CD4-positive, alpha-beta T cell (primary cell): ENCODE data around the gene AKR1D1. TPM values are rescaled to one million over a fixed set of nuclear protein-coding genes. Genes with fewer than 3 reads are reported as not detected.
"Not testable (repeated sequence)": the region's sequence is repeated elsewhere in the genome, so short reads cannot be mapped to it uniquely, and the experiment has no call there.

Experiments used
- ATAC-seq: fragments of 200-7000 bp; cut with Tn5 transposase; one replicate; pipeline ENCODE4 v1.10.0; 2022; ENCODE audit warnings: mild to moderate bottlenecking; ENCODE audit not compliant: poor library complexity
- CTCF ChIA-PET: fragments of 350-600 bp; sonication (Branson Sonifier 250); formaldehyde crosslinking; loops from one replicate; lab custom pipeline; 2021; ENCODE audit warnings: antibody characterized with exemption, inconsistent platforms; lab: Charles Lee
- POLR2A ChIA-PET: fragments of 350-600 bp; sonication (Branson Sonifier 250); formaldehyde crosslinking; loops from one replicate; lab custom pipeline; 2021; ENCODE audit warnings: antibody characterized with exemption, inconsistent platforms; lab: Charles Lee
- DNase-seq, 14 experiments: peaks; one replicate each; pipeline ENCODE4 v3.0.0-alpha.2; 2013 to 2020; ENCODE audit warnings: mixed read lengths in 2 of 14
- H3K27ac ChIP-seq, 2 donors: one replicate each; pipeline versions ENCODE4 v1.5.1 to v1.7.0; 2013; ENCODE audit warnings: low read length in 2 of 2, low read depth in 1 of 2, mild to moderate bottlenecking in 1 of 2
- H3K27me3 ChIP-seq, 2 experiments: 1 replicate in 1 of 2; 2 replicates in 1 of 2; pipeline versions ENCODE4 v1.6.1 to v1.7.0; 2013; ENCODE audit warnings: low read length in 2 of 2, control low read depth in 1 of 2, mild to moderate bottlenecking in 1 of 2, moderate library complexity in 1 of 2; ENCODE audit not compliant: insufficient read depth in 2 of 2, control insufficient read depth in 1 of 2
- H3K36me3 ChIP-seq: one replicate; pipeline ENCODE4 v1.6.1; 2013; ENCODE audit warnings: low read length, control low read depth; ENCODE audit not compliant: insufficient read depth
- H3K4me1 ChIP-seq: one replicate; pipeline ENCODE4 v1.6.1; 2013; ENCODE audit warnings: low read length, control low read depth; ENCODE audit not compliant: insufficient read depth
- H3K4me3 ChIP-seq: one replicate; pipeline ENCODE4 v1.5.1; 2013; ENCODE audit warnings: mild to moderate bottlenecking, low read length, moderate library complexity
- H3K9me3 ChIP-seq, 2 experiments: 1 replicate in 1 of 2; 2 replicates in 1 of 2; pipeline versions ENCODE4 v1.6.1 to v1.7.0; 2013; ENCODE audit warnings: low read length in 2 of 2, mild to moderate bottlenecking in 2 of 2, control low read depth in 1 of 2, moderate library complexity in 1 of 2; ENCODE audit not compliant: control insufficient read depth in 1 of 2, insufficient read depth in 1 of 2
- H3K27ac Mint-ChIP-seq: one replicate; pipeline ENCODE4 v1.8.0; 2020; ENCODE audit warnings: mixed read lengths
- H3K27me3 Mint-ChIP-seq: one replicate; pipeline ENCODE4 v1.8.0; 2021; ENCODE audit warnings: mixed read lengths
- H3K36me3 Mint-ChIP-seq: one replicate; pipeline ENCODE4 v1.8.0; 2021; ENCODE audit warnings: low read depth, mixed read lengths
- H3K4me1 Mint-ChIP-seq: one replicate; pipeline ENCODE4 v1.8.0; 2021; ENCODE audit warnings: low read depth, mixed read lengths
- H3K4me3 Mint-ChIP-seq: one replicate; pipeline ENCODE4 v1.8.0; 2020; ENCODE audit warnings: mild to moderate bottlenecking, mixed read lengths
- H3K9me3 Mint-ChIP-seq: one replicate; pipeline ENCODE4 v1.8.0; 2020; ENCODE audit warnings: mixed read lengths
- CTCF ChIP-seq: fragments of 200-600 bp; IDR thresholded peaks from one replicate; pipeline ENCODE4 v1.8.0; 2022; ENCODE audit warnings: antibody characterized with exemption, mild to moderate bottlenecking
- intact Hi-C, 2 experiments: fragments of 100-400 bp; cut with DNase I in 1 of 2; cut with micrococcal nuclease in 1 of 2; formaldehyde crosslinking; loops; one replicate each; pipeline versions ENCODE4 v1.15.1 to v1.9.0; 2023 to 2025; cut with DNase I, micrococcal nuclease
- total RNA-seq, 174 experiments: library from RNA in 2 of 174; stranded (reverse) in 2 of 174; gene quantifications; one replicate each; pipeline ENCODE4 v1.2.3 and lab custom pipeline; 2021 to 2026

Gene AKR1D1
- total RNA-seq, 2 experiments from 2014 or later = not detected

- no peak overlapping the region for H3K4me3 Mint-ChIP-seq
- Histone ChIP-seq H3K4me1 (peaks cover 4% of the 10 kb centered on the region), H3K27me3 (no peaks in the 10 kb centered on the region), H3K36me3 (no peaks in the 10 kb centered on the region), H3K27ac (no peak overlapping the region), H3K4me3 (no peak overlapping the region), H3K9me3 (peaks cover 0 to 4% of the 10 kb centered on the region in 2 experiments)
- CTCF ChIA-PET = no interaction called here
- no peak for TF ChIP-seq CTCF
- peaks cover 11% of the 10 kb centered on the region for H3K4me1 Mint-ChIP-seq
- H3K36me3 Mint-ChIP-seq = no peaks in the 10 kb centered on the region
- H3K27me3 Mint-ChIP-seq = peaks cover 32% of the 10 kb centered on the region
- no peak overlapping the region for H3K27ac Mint-ChIP-seq
- intact Hi-C loops = no loop called here
- H3K9me3 Mint-ChIP-seq = no peaks in the 10 kb centered on the region
- POLR2A ChIA-PET = no interaction called here
- DNase-seq (no peak), ATAC-seq (no peak)
Measured at GRCh38 chr7:138144958-138145357, 68.7 kb downstream of the AKR1D1 start.

GRCh38 chr7:138146221-138146620, 70.0 kb downstream of the AKR1D1 start:
- H3K27me3 ChIP-seq, H3K36me3 Mint-ChIP-seq, ATAC-seq, CTCF ChIA-PET, H3K27ac Mint-ChIP-seq, H3K4me1 ChIP-seq, H3K9me3 Mint-ChIP-seq, DNase-seq, H3K4me3 ChIP-seq, H3K27ac ChIP-seq, H3K4me3 Mint-ChIP-seq, intact Hi-C loops, POLR2A ChIA-PET, H3K36me3 ChIP-seq, H3K9me3 ChIP-seq: not testable (repeated sequence)
- Mint-ChIP-seq H3K27me3 (peaks cover 37% of the 10 kb centered on the region), H3K4me1 (peaks cover 11% of the 10 kb centered on the region)

- H3K9me3 Mint-ChIP-seq, H3K4me1 ChIP-seq, H3K27me3 ChIP-seq, intact Hi-C loops, H3K9me3 ChIP-seq, H3K27ac ChIP-seq, CTCF ChIA-PET, H3K36me3 ChIP-seq, H3K36me3 Mint-ChIP-seq, H3K27ac Mint-ChIP-seq, POLR2A ChIA-PET, H3K4me3 ChIP-seq, DNase-seq: not testable (repeated sequence)
- H3K4me1 Mint-ChIP-seq = peaks cover 11% of the 10 kb centered on the region
- H3K27me3 Mint-ChIP-seq = peaks cover 32% of the 10 kb centered on the region
- peak; percentile 14 for ATAC-seq
- H3K4me3 Mint-ChIP-seq = peak overlapping the region; percentile 78
Measured at GRCh38 chr7:138146757-138147734, 70.8 kb downstream of the AKR1D1 start.

- Histone ChIP-seq H3K4me3 (no peak overlapping the region), H3K36me3 (no peaks in the 10 kb centered on the region), H3K27ac (no peak overlapping the region), H3K27me3 (no peaks in the 10 kb centered on the region), H3K4me1 (peaks cover 4% of the 10 kb centered on the region), H3K9me3 (no peaks in the 10 kb centered on the region)
- ChIA-PET POLR2A (no interaction called here), CTCF (interaction anchor here (0.6 kb wide), 1 partner anchor 710 kb away, joined by 3 read pairs; no protein-coding TSS in a partner anchor)
- no peak for TF ChIP-seq CTCF
- intact Hi-C loops = loop anchor here in 1 of 2 experiments (10.0 kb wide), 1 partner anchor 247 kb away; no protein-coding TSS in a partner anchor
- no peak overlapping the region for H3K27ac Mint-ChIP-seq
- H3K9me3 Mint-ChIP-seq = no peaks in the 10 kb centered on the region
- DNase-seq (no peak), ATAC-seq (no peak)
- H3K4me1 Mint-ChIP-seq = peaks cover 7% of the 10 kb centered on the region
- no peaks in the 10 kb centered on the region for H3K36me3 Mint-ChIP-seq
- no peak overlapping the region for H3K4me3 Mint-ChIP-seq
- peaks cover 13% of the 10 kb centered on the region for H3K27me3 Mint-ChIP-seq
Measured at GRCh38 chr7:138151731-138152577, 75.7 kb downstream of the AKR1D1 start.
